HEK293 (cell line): Measurements from ENCODE around the gene KIAA0319L.
A peak's percentile ranks its signal among the peaks of the same experiment; 100 is the strongest.

ENCODE experiments used
- ELK4 ChIP-seq: IDR thresholded peaks from 2 replicates; pipeline ENCODE4 v1.6.1; 2011; ENCODE audit warnings: mild to moderate bottlenecking, low read depth, low read length, borderline replicate concordance
- IKZF3 ChIP-seq: fragments of 450-650 bp; IDR thresholded peaks from 2 replicates; pipeline ENCODE4 v1.5.0; 2018; ENCODE audit warnings: missing biosample characterization, mild to moderate bottlenecking, missing genetic modification characterization, moderate library complexity
- KLF1 ChIP-seq: fragments of 450-650 bp; formaldehyde crosslinking; IDR thresholded peaks from 2 replicates; pipeline ENCODE4 v1.5.1; 2016; ENCODE audit warnings: missing biosample characterization, missing genetic modification characterization
- PRDM1 ChIP-seq: fragments of 450-650 bp; formaldehyde crosslinking; IDR thresholded peaks from 2 replicates; pipeline ENCODE4; 2016; ENCODE audit warnings: missing biosample characterization, missing genetic modification characterization
- PRDM6 ChIP-seq: fragments of 450-650 bp; formaldehyde crosslinking; IDR thresholded peaks from 2 replicates; pipeline ENCODE4 v1.5.1; 2017; ENCODE audit warnings: missing biosample characterization, missing genetic modification characterization
- SCRT2 ChIP-seq: fragments of 450-650 bp; formaldehyde crosslinking; IDR thresholded peaks from 2 replicates; pipeline ENCODE4 v1.5.1; 2016; ENCODE audit warnings: missing biosample characterization, missing genetic modification characterization
- SP7 ChIP-seq: fragments of 450-650 bp; formaldehyde crosslinking; IDR thresholded peaks from 2 replicates; pipeline ENCODE4 v1.5.1; 2016; ENCODE audit warnings: missing biosample characterization, missing genetic modification characterization
- ZBTB6 ChIP-seq: fragments of 450-650 bp; formaldehyde crosslinking; IDR thresholded peaks from 2 replicates; pipeline ENCODE4 v1.5.1; 2017; ENCODE audit warnings: missing biosample characterization, missing genetic modification characterization
- ZNF184 ChIP-seq: fragments of 450-650 bp; IDR thresholded peaks from 2 replicates; pipeline ENCODE4 v1.5.1; 2018; ENCODE audit warnings: missing biosample characterization, mild to moderate bottlenecking, missing genetic modification characterization
- ZNF23 ChIP-seq: fragments of 450-650 bp; formaldehyde crosslinking; IDR thresholded peaks from 2 replicates; pipeline ENCODE4 v1.5.1; 2016; ENCODE audit warnings: missing biosample characterization, missing genetic modification characterization, borderline replicate concordance
- ZNF280C ChIP-seq: fragments of 450-650 bp; formaldehyde crosslinking; IDR thresholded peaks from 2 replicates; pipeline ENCODE4 v1.5.1; 2016; ENCODE audit warnings: missing biosample characterization, missing genetic modification characterization
- ZNF341 ChIP-seq: fragments of 450-650 bp; formaldehyde crosslinking; IDR thresholded peaks from 2 replicates; pipeline ENCODE4; 2016; ENCODE audit warnings: low read depth, missing biosample characterization, missing genetic modification characterization
- ZNF394 ChIP-seq: fragments of 450-650 bp; formaldehyde crosslinking; IDR thresholded peaks from 2 replicates; pipeline ENCODE4 v1.5.1; 2016; ENCODE audit warnings: missing biosample characterization, missing genetic modification characterization, mild to moderate bottlenecking, moderate library complexity, borderline replicate concordance
- ZNF558 ChIP-seq: fragments of 450-650 bp; formaldehyde crosslinking; IDR thresholded peaks from 2 replicates; pipeline ENCODE4 v1.5.1; 2016; ENCODE audit warnings: missing biosample characterization, missing genetic modification characterization
- ZNF645 ChIP-seq: fragments of 450-650 bp; formaldehyde crosslinking; IDR thresholded peaks from 2 replicates; pipeline ENCODE4; 2016; ENCODE audit warnings: missing biosample characterization, missing genetic modification characterization
- ZNF660 ChIP-seq: fragments of 450-650 bp; IDR thresholded peaks from 2 replicates; pipeline ENCODE4 v1.5.1; 2018; ENCODE audit warnings: missing biosample characterization, mild to moderate bottlenecking, missing genetic modification characterization
- ZNF76 ChIP-seq: fragments of 450-650 bp; formaldehyde crosslinking; IDR thresholded peaks from 2 replicates; pipeline ENCODE4; 2016; ENCODE audit warnings: low read depth, missing biosample characterization, missing genetic modification characterization, borderline replicate concordance
- ZSCAN18 ChIP-seq: fragments of 450-650 bp; formaldehyde crosslinking; IDR thresholded peaks from 2 replicates; pipeline ENCODE4 v1.5.1; 2016; ENCODE audit warnings: missing biosample characterization, missing genetic modification characterization
- ZXDB ChIP-seq: fragments of 450-650 bp; formaldehyde crosslinking; IDR thresholded peaks from 2 replicates; pipeline ENCODE4 v1.5.1; 2016; ENCODE audit warnings: missing biosample characterization, missing genetic modification characterization

Gene KIAA0319L

GRCh38 chr1:35554266-35555211 lies 2.7 kb downstream of the KIAA0319L start (continued):
- TF ChIP-seq PRDM6 (peak; percentile 52), ZNF184 (no peak), ZNF645 (tag by site-specific recombination) (no peak), SP7 (tag by site-specific recombination) (peak; percentile 94), ZNF660 (tag by site-specific recombination) (no peak), SCRT2 (tag by site-specific recombination) (peak; percentile 67), ZSCAN18 (tag by site-specific recombination) (no peak), ELK4 (no peak), KLF1 (no peak), ZBTB6 (no peak), ZNF394 (tag by site-specific recombination) (no peak), ZNF23 (tag by site-specific recombination) (no peak), ZNF76 (tag by site-specific recombination) (no peak), ZNF341 (no peak), ZNF558 (tag by site-specific recombination) (no peak), ZXDB (peak; percentile 18; the same call in 1 of the 2 replicates), PRDM1 (tag by site-specific recombination) (no peak), IKZF3 (0 out of 2 replicates have a peak, but pooled peaks have one; percentile 46), ZNF280C (tag by site-specific recombination) (no peak)
